ENCODE results near the gene MRC2. TPM values are rescaled to one million over a fixed set of nuclear protein-coding genes. Genes with fewer than 3 reads are reported as not detected.
"Not testable (repeated sequence)": the region's sequence is repeated elsewhere in the genome, so short reads cannot be mapped to it uniquely, and the experiment has no call there.

Gene MRC2
- total RNA-seq, 2 donors from 2014 or later = 57.5 to 60.6 TPM

DNA sequence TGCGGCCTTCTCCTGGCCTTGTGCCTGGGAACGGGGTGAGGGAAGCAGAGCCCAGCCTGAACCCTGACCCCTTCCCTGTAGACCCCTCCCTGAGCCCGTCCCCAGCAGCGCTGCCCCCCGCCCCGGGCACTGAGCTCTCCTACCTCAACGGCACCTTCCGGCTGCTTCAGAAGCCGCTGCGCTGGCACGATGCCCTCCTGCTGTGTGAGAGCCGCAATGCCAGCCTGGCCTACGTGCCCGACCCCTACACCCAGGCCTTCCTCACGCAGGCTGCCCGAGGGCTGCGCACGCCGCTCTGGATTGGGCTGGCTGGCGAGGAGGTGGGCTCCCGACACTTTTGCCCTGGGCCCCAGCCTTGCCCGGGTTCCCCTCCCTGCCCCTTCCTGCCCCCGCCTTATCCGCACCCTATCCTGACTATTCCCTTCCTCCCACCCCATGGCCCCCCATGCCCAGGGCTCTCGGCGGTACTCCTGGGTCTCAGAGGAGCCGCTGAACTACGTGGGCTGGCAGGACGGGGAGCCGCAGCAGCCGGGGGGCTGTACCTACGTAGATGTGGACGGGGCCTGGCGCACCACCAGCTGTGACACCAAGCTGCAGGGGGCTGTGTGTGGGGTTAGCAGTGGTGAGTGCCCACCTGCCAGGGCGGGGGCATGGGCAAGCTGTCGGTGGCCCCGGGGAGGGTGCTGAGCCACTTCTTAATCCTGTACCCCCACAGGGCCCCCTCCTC lies 62.1 kb downstream of the MRC2 start:
- DNase-seq = no peak
- intact Hi-C loops (cut with DNase I) = no loop called here
- ATAC-seq = no peak

- ATAC-seq (no peak), DNase-seq (no peak)
- intact Hi-C loops (cut with DNase I) = no loop called here
Measured at GRCh38 chr17:62690168-62690897, 62.9 kb downstream of the MRC2 start.

DNA sequence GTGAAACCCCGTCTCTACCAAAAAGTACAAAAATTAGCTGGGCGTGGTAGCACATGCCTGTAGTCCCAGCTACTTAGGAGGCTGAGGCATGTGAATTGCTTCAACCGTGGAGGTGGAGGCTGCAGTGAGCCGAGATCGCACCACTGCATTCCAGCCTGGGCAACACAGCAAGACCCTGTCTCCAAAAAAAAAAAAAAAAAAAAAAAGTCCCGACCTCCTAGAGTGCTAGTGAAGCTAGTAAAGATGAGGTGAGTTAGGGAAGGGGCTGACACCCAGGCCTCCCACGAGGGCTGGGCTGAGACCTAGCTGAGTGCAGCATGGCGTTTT lies 64.1 kb downstream of the MRC2 start:
- DNase-seq; ATAC-seq; intact Hi-C loops (cut with DNase I): not testable (repeated sequence)

GRCh38 chr17:62692159-62692651 lies 64.7 kb downstream of the MRC2 start:
- no peak for ATAC-seq
- intact Hi-C loops (cut with DNase I) = no loop called here
- no peak for DNase-seq

DNA sequence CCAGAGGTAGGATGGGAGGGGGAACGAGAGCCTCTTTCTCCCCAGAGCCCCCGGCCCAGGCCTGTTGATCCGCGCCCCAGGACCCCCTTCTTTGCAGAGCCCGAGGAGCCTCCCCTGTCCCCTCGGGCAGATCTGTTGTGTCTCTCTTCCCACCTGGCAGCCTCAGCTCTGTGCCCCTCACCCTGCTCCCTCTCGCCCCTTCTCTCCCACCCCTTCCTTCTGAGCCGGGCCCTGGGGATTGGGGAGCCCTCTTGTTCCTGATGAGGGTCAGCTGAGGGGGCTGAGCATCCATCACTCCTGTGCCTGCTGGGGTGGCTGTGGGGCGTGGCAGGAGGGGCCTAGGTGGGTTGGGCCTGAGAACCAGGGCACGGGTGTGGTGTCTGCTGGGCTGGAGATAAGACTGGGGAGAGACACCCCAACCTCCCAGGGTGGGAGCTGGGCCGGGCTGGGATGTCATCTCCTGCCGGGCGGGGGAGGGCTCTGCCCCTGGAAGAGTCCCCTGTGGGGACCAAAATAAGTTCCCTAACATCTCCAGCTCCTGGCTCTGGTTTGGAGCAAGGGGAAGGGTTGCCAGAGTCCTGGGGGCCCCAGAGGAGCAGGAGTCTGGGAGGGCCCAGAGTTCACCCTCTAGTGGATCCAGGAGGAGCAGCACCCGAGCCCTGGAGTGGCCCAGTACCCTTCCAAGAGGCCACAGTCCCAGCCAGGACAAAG lies 65.4 kb downstream of the MRC2 start:
- intact Hi-C loops (cut with DNase I) = no loop called here
- ATAC-seq (peak; percentile 19 to 32), DNase-seq (peak; percentile 48)

DNA sequence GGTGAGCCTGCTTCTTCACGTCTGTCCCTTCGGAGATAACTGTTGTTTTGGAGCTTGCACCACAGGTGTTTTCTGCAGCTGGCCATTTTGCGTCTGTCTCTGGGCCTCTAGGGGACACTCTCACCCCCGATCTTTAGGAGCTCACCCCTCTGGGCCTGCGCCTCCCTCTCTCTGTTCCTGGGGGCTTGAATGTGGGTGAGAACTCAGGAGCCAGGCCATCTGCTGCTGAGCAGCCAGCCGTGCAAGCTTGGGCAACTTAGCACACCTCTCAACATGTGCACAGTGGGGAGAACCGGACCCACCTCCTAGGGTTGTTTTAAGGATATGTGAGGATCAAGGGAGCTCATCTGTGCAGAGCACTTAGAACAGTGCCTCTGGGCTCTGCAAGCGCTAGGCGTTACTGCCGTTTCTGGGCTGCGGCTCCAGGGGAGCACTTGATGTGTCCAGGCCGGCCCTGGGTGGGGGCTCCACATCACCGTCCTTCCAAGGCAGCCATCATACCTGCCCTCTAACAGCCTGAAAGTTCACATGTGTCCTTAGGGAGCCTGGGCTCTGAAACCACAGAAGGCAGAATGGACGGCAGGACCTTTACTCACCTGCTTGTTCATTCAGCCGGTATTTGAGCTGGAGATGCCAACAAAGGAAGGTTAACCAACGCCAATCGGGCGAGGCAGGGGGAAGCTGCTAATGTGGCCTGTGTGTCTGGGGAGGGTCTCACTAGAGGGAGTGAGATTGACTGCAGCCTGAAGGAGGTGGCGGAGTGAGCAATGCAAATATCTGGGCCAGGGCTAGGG lies 66.3 kb downstream of the MRC2 start:
- ATAC-seq (no peak), DNase-seq (no peak)
- intact Hi-C loops (cut with DNase I) = no loop called here

DNA sequence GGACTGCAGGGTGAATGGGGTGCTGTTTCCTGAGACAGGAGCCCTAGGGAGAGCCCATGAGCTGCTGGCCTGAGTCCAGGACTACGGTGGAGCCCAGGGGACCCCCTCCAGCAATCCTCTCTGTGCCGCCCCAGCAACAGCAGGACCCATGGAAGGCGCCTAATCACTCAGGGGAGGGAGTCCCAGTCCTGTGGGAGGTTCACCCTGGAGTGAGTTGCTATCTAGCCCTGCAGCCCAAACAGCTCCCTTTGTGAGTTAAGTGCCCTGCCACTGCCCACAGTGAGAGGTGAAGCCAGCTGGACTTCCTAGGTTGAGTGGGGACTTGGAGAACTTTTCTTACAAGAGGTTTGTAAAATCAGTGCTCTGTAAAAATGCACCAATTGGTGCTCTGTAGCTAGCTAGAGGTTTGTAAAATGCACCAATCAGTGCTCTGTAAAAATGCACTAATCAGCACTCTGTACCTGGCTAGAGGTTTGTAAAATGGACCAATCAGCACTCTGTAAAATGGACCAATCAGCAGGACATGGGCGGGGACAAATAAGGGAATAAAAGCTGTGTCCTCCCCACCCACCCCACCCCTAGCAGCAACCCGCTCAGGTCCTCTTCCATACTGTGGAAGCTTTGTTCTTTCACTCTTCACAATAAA lies 67.7 kb downstream of the MRC2 start:
- DNase-seq; intact Hi-C loops (cut with DNase I): not testable (repeated sequence)
- peak; percentile 2 to 3 for ATAC-seq

DNA sequence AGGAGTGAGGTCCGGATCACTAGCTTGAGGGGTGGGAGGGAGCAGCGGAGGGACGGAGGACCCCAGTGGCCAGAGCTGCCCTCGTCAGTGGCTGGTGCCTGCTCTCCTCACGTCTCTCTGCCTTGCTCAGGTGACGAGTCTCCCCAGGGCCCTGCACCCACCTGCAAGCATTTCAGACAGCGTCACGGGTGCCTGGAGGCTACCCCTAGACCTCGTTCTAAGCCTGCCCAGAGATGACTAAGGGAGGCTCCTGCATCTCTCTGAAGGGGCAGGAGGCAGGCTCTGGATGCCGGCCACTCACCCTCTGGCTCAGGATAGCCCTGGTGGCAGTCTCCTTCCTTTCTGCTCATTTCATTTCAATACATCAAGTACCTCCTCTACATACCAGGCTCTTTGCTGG lies 68.8 kb downstream of the MRC2 start:
- DNase-seq (no peak), ATAC-seq (peak in 1 of 2 donors; percentile 26)
- intact Hi-C loops (cut with DNase I) = no loop called here

DNA sequence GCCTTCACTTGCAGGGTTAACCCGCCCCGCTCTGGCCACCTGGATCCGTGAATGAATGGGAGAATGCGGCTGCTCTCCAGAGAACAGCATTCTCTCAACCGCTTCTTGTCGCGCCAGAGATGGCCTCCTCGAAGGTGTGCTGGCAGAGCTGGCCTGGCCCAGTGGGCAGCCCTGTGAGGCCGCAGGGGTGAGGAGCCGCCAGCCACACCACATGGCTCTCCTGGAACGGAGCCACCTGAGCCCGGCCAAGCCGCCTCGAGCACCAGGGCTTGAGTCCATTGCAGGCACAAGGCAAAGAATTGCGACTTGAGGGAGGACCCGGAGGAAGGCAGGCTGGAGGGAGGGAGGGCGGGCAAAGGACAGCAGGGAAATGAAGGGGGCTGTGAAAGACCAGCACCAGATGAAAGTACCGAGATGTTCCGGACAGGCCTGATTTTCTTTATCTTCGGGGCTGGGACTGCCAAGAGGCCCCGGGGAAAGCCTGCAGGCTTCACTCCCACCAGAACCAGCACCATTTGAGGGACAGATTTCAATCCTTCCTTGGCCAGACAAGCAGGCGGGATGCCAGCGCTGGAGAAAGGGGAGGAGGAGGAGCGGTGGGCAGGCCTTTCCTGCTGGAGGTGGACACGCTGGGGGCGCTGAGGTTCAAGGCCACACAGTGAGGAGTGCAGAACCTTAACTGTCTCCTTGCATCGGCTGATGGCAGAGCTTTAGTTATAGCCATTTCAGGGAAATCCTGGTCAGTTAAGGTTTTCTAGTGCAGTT lies 69.4 kb downstream of the MRC2 start:
- peak; percentile 41 for DNase-seq
- intact Hi-C loops (cut with DNase I) = no loop called here
- peak; percentile 9 to 60 for ATAC-seq

DNA sequence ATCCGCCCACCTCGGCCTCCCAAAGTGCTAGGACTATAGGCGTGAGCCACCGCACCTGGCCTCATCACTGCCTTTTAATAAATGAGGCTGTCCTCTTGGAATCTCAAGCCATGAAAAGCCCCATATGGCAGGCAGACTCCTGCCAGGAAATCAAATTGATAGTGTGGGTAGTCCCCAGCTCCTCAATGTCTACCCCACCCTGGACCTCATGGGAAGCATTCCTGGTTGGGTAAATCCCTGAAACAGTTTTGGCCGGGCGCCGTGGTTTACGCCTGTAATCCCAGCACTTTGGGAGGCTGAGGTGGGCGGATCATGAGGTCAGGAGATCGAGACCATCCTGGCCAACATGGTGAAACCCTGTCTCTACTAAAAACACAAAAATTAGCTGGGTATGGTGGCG lies 71.0 kb downstream of the MRC2 start:
- DNase-seq = not testable (repeated sequence)

GRCh38 chr17:62700964-62701705 lies 73.7 kb downstream of the MRC2 start:
- ATAC-seq (no peak), DNase-seq (no peak)
- intact Hi-C loops (cut with DNase I) = no loop called here

More for the DNA sequence above, 71.0 kb downstream of the MRC2 start:
- ATAC-seq; intact Hi-C loops (cut with DNase I): not testable (repeated sequence)

- ATAC-seq = no peak
- DNase-seq = no peak
- intact Hi-C loops (cut with DNase I) = no loop called here
Measured at GRCh38 chr17:62701706-62702085, 74.2 kb downstream of the MRC2 start.

GRCh38 chr17:62702746-62703260 lies 75.3 kb downstream of the MRC2 start:
- ATAC-seq = no peak
- no peak for DNase-seq
- intact Hi-C loops (cut with DNase I) = no loop called here

DNA sequence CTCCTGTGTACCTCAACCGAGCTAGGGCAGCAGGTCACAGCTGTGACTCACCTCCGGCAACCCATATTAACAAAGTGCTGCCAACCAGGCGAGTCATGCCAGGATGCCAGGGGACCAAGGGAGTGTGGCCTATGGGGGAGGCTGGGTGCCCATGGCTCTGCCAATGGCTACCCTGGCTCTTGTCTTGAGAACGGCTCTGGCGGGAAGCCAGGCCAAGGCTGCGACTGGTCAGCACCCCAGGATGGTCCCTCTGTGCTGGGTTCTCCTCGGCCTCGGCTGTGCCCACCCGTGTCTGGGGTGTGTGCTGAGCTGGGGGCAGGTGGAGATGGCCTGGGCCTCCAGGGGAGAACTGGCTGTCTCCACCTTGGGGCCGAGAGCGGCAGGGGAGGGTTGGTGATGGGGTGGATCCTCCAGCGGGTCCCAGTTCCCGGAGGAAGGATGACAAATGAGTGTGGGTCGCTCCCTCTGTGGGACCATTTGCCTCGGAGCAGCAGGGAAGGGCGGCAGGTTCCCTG lies 75.8 kb downstream of the MRC2 start:
- intact Hi-C loops (cut with DNase I) = no loop called here
- no peak for DNase-seq
- ATAC-seq = peak in 1 of 2 donors; percentile 40

GRCh38 chr17:62703776-62704380 lies 76.4 kb downstream of the MRC2 start:
- intact Hi-C loops (cut with DNase I) = loop anchor here (2.0 kb wide), 2 partner anchors 263 to 265 kb away; partner anchors contain the start of gene TANC2 (in 1 of the 2)

GRCh38 chr17:62704381-62704971 lies 77.0 kb downstream of the MRC2 start:
- intact Hi-C loops (cut with DNase I) = loop anchor here (2.0 kb wide), 2 partner anchors 262 to 264 kb away; partner anchors contain the start of gene TANC2 (in 1 of the 2)
- ATAC-seq = peak; percentile 27
- peak; percentile 56 for DNase-seq

More at GRCh38 chr17:62703776-62704380, 76.4 kb downstream of the MRC2 start:
- DNase-seq = peak; percentile 82
- ATAC-seq = peak; percentile 92 to 93

Measured in left cardiac atrium (tissue), 4 donors.